RCC 7860 (cell line): ENCODE data around the gene PRR5.
"Not testable (repeated sequence)": the region's sequence is repeated elsewhere in the genome, so short reads cannot be mapped to it uniquely, and the experiment has no call there.

Experiments
- DNase-seq: peaks from one replicate; pipeline ENCODE4 v3.0.0-alpha.2; 2015; ENCODE audit warnings: low spot score
- FAIRE-seq: peaks from 2 replicates; lab custom pipeline; 2012; peaks lifted over from hg19 to GRCh38; lab: Jason Lieb, UNC

PRR5 gene

GRCh38 chr22:44672632-44673031 is 29.4 kb upstream of the PRR5 start:
- no peak for FAIRE-seq

GRCh38 chr22:44673406-44673805 is 28.6 kb upstream of the PRR5 start:
- FAIRE-seq (no peak), DNase-seq (no peak)

More at GRCh38 chr22:44672632-44673031, 29.4 kb upstream of the PRR5 start:
- no peak for DNase-seq

- not testable (repeated sequence) for FAIRE-seq, DNase-seq
Measured at GRCh38 chr22:44676066-44676440, 26.0 kb upstream of the PRR5 start.

- no peak for FAIRE-seq
- DNase-seq, result peak; percentile 21
Measured at GRCh38 chr22:44676441-44677352, 25.3 kb upstream of the PRR5 start.

DNA sequence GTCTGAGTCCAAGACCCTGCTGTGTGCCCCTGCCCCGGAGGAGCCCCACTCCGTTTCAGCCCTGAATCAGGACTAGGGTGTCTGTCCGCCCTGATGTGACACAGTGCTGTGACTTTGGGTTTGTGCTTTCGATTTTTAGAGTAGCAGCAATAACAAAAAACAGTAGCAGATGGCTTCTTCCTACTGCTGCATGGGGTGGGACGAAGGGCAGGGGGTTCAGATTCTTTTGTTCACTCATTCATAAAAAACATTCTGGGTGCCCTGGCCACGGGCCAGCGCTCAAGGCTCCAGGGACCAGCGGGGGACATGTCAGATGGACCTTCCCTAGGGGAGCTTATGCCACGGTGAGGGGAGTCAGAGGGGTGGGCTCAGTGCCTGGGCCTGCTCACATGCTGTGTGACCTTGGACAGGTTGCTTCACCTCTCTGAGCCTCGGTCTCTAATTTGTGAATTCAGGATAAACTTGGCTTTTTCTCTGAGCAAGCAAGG is 24.6 kb upstream of the PRR5 start:
- FAIRE-seq, result no peak
- no peak for DNase-seq

DNA sequence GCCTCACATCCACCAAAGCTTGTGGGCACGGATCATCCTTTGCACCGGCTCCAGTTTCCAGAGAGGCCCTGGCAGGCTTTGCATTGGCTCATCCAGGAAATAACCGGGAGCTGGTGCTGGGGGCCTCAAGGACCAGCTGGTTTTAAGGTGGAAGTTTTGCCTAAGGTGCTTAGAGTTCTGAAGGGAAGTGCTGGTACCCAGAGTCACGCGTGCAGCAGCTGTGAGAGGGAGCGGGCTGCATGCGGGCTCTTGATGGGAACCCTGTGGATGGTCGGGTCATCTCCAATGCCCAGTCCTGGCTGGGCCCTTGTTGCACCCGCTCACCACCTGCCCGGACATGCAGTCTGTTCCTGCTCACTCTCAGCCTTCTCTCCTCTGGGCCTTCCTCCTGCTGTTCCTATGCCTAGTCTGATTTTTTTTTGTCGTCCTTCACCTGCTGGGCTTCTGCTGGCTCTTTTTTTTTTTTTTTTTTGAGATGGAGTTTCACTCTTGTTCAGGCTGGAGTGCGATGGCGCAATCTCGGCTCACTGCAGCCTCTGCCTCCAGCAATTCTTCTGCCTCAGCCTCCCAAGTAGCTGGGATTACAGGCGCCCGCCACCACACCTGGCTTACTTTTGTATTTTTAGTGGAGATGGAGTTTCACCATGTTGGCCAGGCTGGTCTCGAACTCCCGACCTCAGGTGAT is 24.0 kb upstream of the PRR5 start:
- FAIRE-seq, result no peak
- DNase-seq, result no peak

- FAIRE-seq, result no peak
- DNase-seq, result no peak
Measured at GRCh38 chr22:44678556-44679305, 23.3 kb upstream of the PRR5 start.

- not testable (repeated sequence) for DNase-seq, FAIRE-seq
Measured at GRCh38 chr22:44679306-44679647, 22.7 kb upstream of the PRR5 start.

GRCh38 chr22:44680058-44680457 is 21.9 kb upstream of the PRR5 start:
- DNase-seq (no peak), FAIRE-seq (no peak)

GRCh38 chr22:44680481-44680894 is 21.5 kb upstream of the PRR5 start:
- FAIRE-seq (no peak), DNase-seq (no peak)

- FAIRE-seq (no peak), DNase-seq (no peak)
Measured at GRCh38 chr22:44682556-44683168, 19.3 kb upstream of the PRR5 start.

DNA sequence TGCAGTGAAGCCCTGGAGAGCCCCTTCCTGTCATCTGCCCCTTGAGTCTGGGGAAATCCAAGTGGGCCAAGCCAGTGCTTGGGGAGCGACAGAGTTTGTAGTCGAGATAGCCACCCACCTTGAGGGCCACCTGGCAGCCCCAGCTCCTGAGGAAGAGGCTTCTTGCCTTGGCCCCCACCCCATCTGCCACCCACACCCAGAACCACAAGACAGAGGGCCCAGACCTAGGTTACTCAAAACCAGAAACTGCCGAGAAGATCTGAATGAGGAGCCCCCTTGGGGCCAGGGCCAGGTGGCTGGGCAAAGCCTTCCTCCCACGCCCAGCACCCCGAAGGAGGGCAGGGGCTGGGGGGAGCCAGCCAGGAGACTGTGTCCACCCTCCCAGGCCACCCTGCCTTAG is 18.8 kb upstream of the PRR5 start:
- FAIRE-seq (no peak), DNase-seq (no peak)

DNA sequence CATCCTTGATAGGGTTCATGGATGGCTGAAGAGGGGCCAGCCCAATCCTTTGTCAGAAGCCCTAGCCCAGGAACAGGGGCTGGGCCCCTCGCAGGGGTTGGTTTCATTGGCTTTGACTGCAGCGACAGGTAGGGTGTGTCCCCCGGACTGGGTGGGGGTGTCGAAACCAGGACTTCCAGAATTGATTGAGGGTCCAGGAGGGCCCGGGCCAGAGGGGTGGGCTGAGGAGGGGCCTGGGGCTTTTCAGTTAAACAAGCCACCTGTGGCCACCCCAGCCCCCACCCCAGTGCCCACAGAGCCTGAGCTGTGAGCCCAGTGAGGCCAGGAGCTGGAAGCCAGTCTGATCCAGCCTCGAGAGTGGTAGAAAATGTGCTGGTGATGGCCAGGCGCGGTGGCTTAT is 18.1 kb upstream of the PRR5 start:
- FAIRE-seq, result no peak
- no peak for DNase-seq

DNA sequence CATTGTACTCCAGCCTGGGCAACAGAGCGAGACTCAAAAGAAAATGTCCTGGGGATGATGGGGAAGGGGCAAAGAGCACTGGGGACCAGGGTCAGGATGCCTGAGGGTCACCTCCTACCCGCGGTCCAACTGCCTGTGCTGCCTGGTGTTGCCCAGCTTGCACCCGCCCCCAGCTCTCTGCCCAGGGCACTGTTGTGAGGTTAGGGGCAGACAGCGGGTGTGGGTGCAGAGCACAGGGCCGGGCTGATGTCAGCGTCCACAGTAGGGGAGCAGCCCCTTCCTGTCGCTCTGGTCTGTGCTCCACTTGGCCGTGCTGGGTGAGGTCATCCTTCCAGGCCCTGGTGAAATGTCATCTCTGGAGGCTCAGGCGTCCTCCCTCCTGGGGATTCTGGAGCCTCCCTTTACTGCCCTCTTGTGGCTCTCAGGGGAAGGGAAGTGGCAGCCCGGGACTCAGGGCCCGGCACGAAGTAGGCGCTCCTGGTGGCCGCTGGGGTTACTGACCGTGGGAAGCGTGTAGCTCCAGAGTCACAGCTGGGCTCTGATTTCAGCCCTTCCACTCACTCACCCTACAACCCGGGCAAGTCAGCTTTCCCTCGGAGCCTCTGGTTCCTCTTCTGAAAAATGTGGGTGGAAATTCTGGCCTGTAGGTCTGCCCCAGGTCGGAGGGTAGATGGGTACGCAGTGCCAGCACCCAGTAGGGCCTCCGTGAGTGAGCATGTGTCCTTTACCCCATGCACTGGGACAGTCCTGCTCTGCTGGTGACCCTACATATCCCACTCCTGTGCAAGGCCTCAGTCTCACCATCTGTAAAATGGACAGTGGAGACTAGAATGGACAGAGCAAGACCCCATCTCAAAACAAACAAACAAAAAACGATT is 17.3 kb upstream of the PRR5 start:
- peak; percentile 83 for FAIRE-seq
- DNase-seq, result peak; percentile 93

- FAIRE-seq (peak; percentile 4), DNase-seq (peak; percentile 44)
Measured at GRCh38 chr22:44685384-44686056, 16.5 kb upstream of the PRR5 start.

GRCh38 chr22:44686873-44687600 is 15.0 kb upstream of the PRR5 start:
- DNase-seq (no peak), FAIRE-seq (no peak)

- DNase-seq (no peak), FAIRE-seq (no peak)
Measured at GRCh38 chr22:44689173-44689572, 12.8 kb upstream of the PRR5 start.

GRCh38 chr22:44689915-44690524 is 12.0 kb upstream of the PRR5 start:
- DNase-seq (no peak), FAIRE-seq (no peak)
